Right ventricle myocardium superior (tissue), 1 donor: ENCODE results near the gene NBR1. TPM values are rescaled to one million over a fixed set of nuclear protein-coding genes. Genes with fewer than 3 reads are reported as not detected.
"Not testable (repeated sequence)": the region's sequence is repeated elsewhere in the genome, so short reads cannot be mapped to it uniquely, and the experiment has no call there.

Source experiments
- ATAC-seq: fragments of 200-7000 bp; cut with Tn5 transposase; one replicate; pipeline ENCODE4 v1.9.1; 2020; ENCODE audit warnings: mild to moderate bottlenecking; ENCODE audit not compliant: poor library complexity
- DNase-seq: peaks from one replicate; pipeline ENCODE4 v3.0.0-alpha.2; 2020
- intact Hi-C: fragments of 100-400 bp; cut with DNase I; formaldehyde crosslinking; loops from one replicate; pipeline ENCODE4 v1.11.2; 2022
- total RNA-seq: library from RNA; stranded (reverse); fragmentation: NEBNext Ultra II Directional; extraction: Animal tissue kit (Norgen Biotek cat#: 25700); gene quantifications from one replicate; pipeline ENCODE4 v1.2.1, GENCODE V29; 2021
- donor health status: DM: no; HTN: yes; CAD: no; lungs with severe emphysema.

Gene NBR1
- total RNA-seq, 1 donor from 2014 or later = 91.1 TPM

- DNase-seq (no peak), ATAC-seq (no peak)
- intact Hi-C loops = no loop called here
These were observed 27.8 kb upstream of the NBR1 start for GRCh38 chr17:43143201-43143600.

GRCh38 chr17:43146649-43147048 is 24.4 kb upstream of the NBR1 start:
- DNase-seq = no peak
- ATAC-seq = no peak
- intact Hi-C loops = no loop called here

DNA sequence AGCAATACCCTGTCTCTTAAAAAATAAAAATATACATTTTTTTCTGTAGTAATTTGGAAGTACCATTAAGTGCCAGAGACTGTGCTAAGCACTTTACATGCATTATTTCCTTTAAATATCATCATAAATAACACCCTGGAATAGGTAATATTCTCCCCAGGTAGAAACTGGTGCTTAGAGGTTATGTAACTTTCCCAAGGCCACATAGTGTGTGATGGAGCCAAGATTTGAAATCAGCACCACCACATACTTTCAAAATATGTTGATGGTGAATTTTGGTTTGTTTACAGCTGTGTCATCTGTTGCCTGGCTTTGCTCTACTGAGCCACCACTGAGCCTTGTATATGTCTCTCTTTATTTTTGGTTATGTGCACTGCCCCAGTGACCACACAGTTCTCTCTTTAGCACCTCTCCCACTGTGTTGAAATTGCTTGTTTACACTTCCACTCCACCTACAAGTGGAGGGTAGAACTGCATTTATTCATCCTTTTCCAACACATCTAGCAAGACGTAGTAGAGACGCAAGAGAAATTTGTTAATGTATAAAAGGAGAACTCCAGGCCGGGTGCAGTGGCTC is 19.0 kb upstream of the NBR1 start:
- intact Hi-C loops = no loop called here
- DNase-seq (no peak), ATAC-seq (no peak)

DNA sequence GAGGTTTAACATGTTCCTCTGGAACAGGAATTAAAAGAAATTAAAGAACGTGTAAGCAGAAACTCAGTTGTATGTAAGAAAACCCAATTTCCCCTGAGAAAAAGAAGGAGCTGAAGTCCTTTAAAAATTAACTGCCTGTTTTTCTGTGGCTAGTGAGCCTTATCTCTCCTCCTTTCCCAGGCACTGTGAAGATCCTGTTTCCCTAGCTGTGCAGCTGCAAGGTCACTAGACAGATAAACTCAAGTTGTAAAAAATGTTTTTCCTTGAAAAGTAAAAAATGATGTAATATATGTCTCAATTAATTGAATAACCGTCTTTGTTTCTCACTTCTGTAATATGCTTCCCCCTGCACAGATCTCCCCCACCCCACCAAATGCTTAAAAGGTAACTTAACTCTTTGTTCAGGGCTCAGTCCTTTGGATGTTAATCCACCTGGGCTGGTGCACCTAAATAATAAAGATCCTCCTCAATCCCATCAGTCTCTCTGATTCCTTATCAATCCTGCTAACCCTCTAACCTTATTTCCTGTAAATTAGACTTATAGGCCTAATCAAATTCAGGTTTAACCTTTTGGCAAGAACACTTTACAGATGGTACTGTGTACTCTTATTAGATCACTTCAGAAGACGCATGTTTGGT is 17.7 kb upstream of the NBR1 start:
- ATAC-seq, intact Hi-C loops, DNase-seq: not testable (repeated sequence)

GRCh38 chr17:43155666-43156065 is 15.3 kb upstream of the NBR1 start:
- intact Hi-C loops = no loop called here
- DNase-seq = no peak
- no peak for ATAC-seq

- ATAC-seq, DNase-seq, intact Hi-C loops: not testable (repeated sequence)
These were observed 11.8 kb upstream of the NBR1 start for GRCh38 chr17:43159232-43159631.

- intact Hi-C loops, DNase-seq, ATAC-seq: not testable (repeated sequence)
These were observed 11.1 kb upstream of the NBR1 start for GRCh38 chr17:43159957-43160356.

DNA sequence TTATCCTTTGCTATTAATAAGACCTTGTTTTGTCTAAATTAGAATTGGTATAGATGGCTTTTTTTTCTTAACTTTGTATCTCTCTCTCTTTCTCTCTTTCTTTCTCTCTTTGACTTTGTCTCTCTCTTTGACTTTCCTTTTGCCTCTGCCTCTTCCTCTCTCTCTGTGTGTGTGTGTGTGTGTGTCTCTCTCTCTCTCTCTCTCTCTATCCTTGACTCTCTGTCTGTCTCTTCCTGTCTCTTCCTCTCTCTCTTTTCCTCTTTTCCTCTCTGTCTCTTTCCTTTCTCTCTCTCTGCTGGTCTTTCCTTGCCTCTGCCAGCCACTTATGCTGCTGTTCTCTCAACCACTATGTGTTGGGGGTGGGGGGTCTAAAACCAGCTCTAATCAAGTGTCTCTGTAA is 5.0 kb upstream of the NBR1 start:
- ATAC-seq, intact Hi-C loops: not testable (repeated sequence)

DNA sequence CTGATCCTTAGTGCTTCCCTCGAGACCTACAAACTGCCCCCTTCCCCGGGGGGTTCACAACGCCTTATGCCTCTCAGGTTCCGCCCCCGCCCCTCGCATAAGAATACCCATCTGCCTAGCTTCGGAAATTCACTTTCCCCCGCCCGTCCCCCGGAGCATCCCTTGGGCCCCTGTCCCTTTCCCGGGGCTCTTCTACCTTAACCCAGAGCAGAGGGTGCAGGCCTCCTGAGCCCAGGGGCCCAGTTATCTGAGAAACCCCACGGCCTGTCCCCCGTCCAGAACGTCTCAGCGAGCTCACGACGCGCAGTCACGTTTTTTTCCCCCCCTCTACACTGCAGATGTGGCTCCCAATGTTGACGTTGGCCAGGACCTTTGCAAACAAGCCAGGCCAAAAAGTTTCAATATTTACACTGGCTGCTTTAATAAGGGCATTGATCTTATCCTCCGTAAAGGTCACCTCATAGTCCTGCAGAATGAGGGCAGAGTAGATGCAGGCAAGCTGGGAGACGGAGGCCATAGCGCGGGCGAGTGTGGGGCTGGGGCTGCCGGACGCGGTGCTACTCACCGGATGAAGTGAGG is 1.4 kb upstream of the NBR1 start:
- intact Hi-C loops = loop anchor here (5.0 kb wide), 1 partner anchor 38 kb away; no protein-coding TSS in a partner anchor
- DNase-seq (no peak), ATAC-seq (peak; percentile 27)

More for the DNA sequence above, 5.0 kb upstream of the NBR1 start:
- DNase-seq = not testable (repeated sequence)

DNA sequence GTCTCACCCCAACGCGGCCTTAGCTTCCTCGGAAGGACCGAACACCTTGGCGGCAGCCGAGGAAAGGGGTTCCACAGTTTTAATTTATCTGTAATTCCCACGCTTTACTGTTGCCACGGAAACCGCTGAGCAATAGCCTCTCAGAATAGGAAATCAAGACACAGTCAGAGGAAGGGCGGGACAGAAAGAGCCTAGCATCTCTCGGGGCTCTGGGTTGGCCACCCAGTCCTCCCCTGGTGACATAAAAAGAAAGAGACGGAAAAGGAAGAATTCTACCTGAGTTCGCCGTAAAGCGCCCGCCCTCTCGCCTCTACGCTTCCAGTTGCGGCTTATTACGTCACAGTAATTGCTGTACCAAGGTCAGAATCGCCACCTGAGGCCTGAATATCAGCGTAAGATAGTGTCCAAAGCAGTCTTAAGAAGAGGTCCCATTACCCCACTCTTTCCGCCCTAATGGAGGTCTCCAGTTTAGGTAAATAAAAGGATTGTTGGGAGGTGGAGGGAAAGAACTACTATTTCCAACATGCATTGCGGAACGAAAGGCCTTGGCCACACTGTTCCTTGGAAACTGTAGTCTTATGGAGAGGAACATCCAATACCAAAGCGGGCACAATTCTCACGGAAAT is 761 bp upstream of the NBR1 start:
- DNase-seq (peak; percentile 92), ATAC-seq (peak; percentile 86)
- intact Hi-C loops = loop anchor here (5.0 kb wide), 1 partner anchor 37 kb away; no protein-coding TSS in a partner anchor

GRCh38 chr17:43171586-43172487 is 823 bp downstream of the NBR1 start:
- intact Hi-C loops = loop anchor here (5.0 kb wide), 1 partner anchor 35 kb away; no protein-coding TSS in a partner anchor
- DNase-seq (no peak), ATAC-seq (no peak)

DNA sequence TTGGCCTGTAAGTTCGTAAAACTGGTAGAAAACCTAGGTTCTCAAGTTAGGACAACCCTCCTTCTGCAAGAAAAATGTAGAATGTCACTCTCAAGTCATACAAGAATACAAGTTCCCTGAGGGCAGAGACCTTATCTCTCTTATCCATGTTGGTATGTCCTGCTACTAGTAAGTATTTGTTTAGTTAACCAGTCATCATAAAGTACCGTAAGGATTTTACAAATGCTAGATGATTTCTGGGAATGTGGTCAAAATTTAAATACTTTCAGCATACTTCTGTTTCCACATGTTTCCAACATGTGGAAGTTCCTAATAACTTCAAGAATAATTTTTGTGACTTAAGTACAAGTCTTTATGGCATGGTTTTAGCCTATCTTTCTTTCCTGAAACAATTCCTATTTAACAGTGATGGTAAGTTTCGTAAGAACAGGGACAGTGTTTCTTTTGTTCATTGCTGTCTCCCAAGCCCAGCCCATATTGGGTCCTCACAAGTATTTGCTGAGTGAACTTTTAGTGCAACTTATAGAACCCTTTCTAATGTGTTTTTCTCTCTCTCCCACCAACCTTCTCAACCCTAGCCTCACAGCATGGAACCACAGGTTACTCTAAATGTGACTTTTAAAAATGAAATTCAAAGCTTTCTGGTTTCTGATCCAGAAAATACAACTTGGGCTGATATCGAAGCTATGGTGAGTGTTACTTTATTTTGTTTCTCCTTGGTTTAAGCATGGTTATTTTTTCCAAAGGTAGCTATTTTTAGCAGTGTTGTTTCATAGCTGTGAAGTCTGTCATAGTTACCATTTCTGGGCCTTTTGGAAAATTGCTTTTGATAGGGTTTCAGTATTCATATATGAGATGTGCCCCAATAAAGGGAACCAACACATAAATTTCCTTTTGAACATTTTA is 4.5 kb downstream of the NBR1 start:
- intact Hi-C loops = no loop called here
- DNase-seq (no peak), ATAC-seq (no peak)

DNA sequence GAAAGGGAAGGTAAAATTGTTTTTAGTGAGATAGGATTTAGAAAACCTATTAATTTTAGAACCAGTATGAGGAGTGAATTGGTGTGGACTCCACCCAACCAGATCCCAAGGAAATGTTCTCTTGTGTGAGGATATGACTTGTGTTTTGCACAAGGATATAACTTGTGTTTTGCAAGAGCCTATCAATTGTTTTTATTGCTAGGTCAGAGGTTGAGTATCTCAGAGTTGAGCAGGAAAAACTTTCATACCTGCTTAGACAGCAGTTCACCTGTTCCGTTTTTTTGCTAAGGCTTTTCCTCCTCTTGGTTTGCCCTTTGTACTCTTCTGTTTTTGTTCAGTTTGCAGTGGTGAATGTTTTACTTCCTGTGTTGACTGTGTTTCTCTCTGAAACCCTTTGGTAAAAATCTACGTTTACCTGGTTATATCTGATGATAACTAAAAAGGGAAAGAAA is 5.1 kb downstream of the NBR1 start:
- no peak for ATAC-seq
- DNase-seq = no peak
- intact Hi-C loops = no loop called here

DNA sequence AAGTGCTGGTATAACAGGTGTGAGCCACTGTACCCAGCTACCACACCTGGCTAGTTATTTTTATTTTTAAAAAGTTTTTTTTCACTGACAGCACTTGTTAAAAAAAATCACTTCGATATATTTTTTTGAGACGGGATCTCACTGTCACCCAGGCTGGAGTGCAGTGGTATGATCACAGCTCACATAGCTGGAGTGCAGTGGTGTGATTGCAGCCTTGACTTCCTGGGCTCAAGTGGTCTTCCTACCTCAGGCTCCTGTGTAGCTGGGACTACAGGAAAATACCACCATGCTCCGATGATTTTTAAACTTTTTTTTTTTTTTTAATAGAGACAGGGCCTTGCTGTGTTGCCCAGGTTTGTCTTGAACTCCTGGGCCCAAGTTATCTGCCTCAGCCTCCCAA is 12.9 kb downstream of the NBR1 start:
- intact Hi-C loops = no loop called here
- ATAC-seq (no peak), DNase-seq (no peak)

DNA sequence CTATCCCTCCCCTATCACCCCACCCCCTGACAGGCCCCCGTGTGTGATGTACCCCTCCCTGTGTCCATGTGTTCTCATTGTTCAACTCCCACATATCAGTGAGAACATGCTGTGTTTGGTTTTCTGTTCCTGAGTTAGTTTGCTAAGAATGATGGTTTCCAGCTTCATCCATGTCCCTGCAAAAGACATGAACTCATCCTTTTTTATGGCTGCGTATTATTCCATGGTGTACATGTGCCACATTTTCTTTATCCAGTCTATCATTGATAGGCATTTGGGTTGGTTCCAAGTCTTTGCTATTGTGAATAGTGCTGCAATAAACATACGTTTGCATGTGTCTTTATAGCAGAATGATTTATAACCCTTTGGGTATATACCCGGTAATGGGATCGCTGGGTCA is 15.6 kb downstream of the NBR1 start:
- intact Hi-C loops, DNase-seq, ATAC-seq: not testable (repeated sequence)

DNA sequence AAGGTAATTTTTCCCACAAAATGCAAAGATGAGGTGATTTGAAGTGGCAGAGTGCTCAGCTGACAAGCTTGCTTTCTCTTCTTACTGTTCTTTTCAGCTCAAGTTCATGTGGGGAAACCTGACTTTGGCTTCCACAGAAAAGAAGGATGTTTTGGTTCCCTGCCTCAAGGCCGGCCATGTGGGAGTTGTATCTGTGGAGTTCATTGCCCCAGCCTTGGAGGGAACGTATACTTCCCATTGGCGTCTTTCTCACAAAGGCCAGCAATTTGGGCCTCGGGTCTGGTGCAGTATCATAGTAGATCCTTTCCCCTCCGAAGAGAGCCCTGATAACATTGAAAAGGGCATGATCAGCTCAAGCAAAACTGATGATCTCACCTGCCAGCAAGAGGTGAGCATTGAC is 22.2 kb downstream of the NBR1 start:
- ATAC-seq (no peak), DNase-seq (no peak)
- intact Hi-C loops = no loop called here

- ATAC-seq (no peak), DNase-seq (no peak)
- intact Hi-C loops = loop anchor here (5.0 kb wide), 1 partner anchor 303 kb away; no protein-coding TSS in a partner anchor
These were observed 28.6 kb downstream of the NBR1 start for GRCh38 chr17:43199633-43200032.
